HepG2 (cell line): ENCODE measurements around the gene ACSL1. TPM values are rescaled to one million over a fixed set of nuclear protein-coding genes. Genes with fewer than 3 reads are reported as not detected.
A peak's percentile ranks its signal among the peaks of the same experiment; 100 is the strongest.

ENCODE experiments used
- AHDC1 ChIP-seq: sonication (generic); formaldehyde crosslinking; IDR thresholded peaks from 2 replicates; pipeline ENCODE4 v1.5.1; 2020; ENCODE audit warnings: mild to moderate bottlenecking, missing genetic modification reagents, borderline replicate concordance
- CREB1 ChIP-seq, 2 experiments: fragments of 450-650 bp in 1 of 2; IDR thresholded peaks; 2 replicates each; pipeline ENCODE4 v1.6.1; 2016 to 2017; ENCODE audit warnings: control low read depth in 1 of 2, mild to moderate bottlenecking in 1 of 2, missing compliant biosample characterization in 1 of 2, missing genetic modification characterization in 1 of 2
- HMG20A ChIP-seq: IDR thresholded peaks from 2 replicates; pipeline ENCODE4 v1.6.1; 2016; ENCODE audit warnings: borderline replicate concordance
- HMG20B ChIP-seq: conservative IDR thresholded peaks from 2 replicates; pipeline ENCODE4 v1.6.1; 2016; ENCODE audit warnings: missing genetic modification reagents, missing compliant biosample characterization
- NFE2L2 ChIP-seq: fragments of 150-350 bp; IDR thresholded peaks from 2 replicates; pipeline ENCODE4 v1.6.1; 2014; ENCODE audit warnings: low read length
- PHF5A ChIP-seq: IDR thresholded peaks from one replicate; pipeline ENCODE4 v1.6.1; 2018; ENCODE audit warnings: low read depth, missing genetic modification reagents; ENCODE audit not compliant: unreplicated experiment
- RERE ChIP-seq: IDR thresholded peaks from 2 replicates; pipeline ENCODE4 v1.6.1; 2016; ENCODE audit warnings: low read depth, missing genetic modification reagents, missing compliant biosample characterization
- SP4 ChIP-seq: sonication (generic); formaldehyde crosslinking; IDR thresholded peaks from 2 replicates; pipeline ENCODE4 v1.8.1; 2023; ENCODE audit warnings: mild to moderate bottlenecking, missing genetic modification reagents
- ZNF138 ChIP-seq: sonication (generic); formaldehyde crosslinking; IDR thresholded peaks from 2 replicates; pipeline ENCODE4 v1.5.0; 2020; ENCODE audit warnings: mild to moderate bottlenecking, low read depth, missing genetic modification reagents
- ZNF276 ChIP-seq: sonication (generic); formaldehyde crosslinking; IDR thresholded peaks from 2 replicates; pipeline ENCODE4 v1.4.0; 2020; ENCODE audit warnings: mild to moderate bottlenecking, low read depth, missing genetic modification reagents
- polyA plus RNA-seq, 8 experiments: library from polyadenylated mRNA; depleted of rRNA in 3 of 8; stranded (reverse) in 7 of 8; unstranded in 1 of 8; fragments of >200 nt; fragmentation: Illumina TruSeq in 4 of 8; extraction: Trizol in 4 of 8; gene quantifications; 2 replicates each; pipeline versions ENCODE4 v1.2.1 to v1.2.3, GENCODE V29; 2011 to 2016; ENCODE audit warnings: low read depth in 4 of 8, missing spikeins in 1 of 8, mixed read lengths in 1 of 8; ENCODE audit not compliant: insufficient read depth in 1 of 8
- total RNA-seq, 5 experiments: library from RNA; depleted of rRNA; stranded (reverse); fragments of >200 nt; fragmentation: Illumina TruSeq; extraction: Trizol; gene quantifications; 2 replicates each; pipeline ENCODE4 v1.2.3, GENCODE V29; 2016; ENCODE audit warnings: low read depth in 1 of 5

The ACSL1 gene
- total and polyA plus RNA-seq, 2 of the 13 experiments (the other 11 are each of a cell fraction or from before 2014, with no cell fraction given) = 10.0 to 29.8 TPM

- TF ChIP-seq AHDC1 (CRISPR knock-in tag) = peak; percentile 76; the same call in 1 of the 2 replicates
- TF ChIP-seq ZNF138 (CRISPR knock-in tag) = peak; percentile 94
- peak; percentile 85 for TF ChIP-seq CREB1 (IDR thresholded peaks at IDR 0.05)
- TF ChIP-seq CREB1 (CRISPR knock-in tag; IDR thresholded peaks at IDR 0.05) = peak; percentile 83
- peak; percentile 77; the same call in 1 of the 2 replicates for TF ChIP-seq RERE (CRISPR knock-in tag)
- no peak for TF ChIP-seq NFE2L2
- peak; percentile 37; the same call in 1 of the 2 replicates for TF ChIP-seq HMG20A (CRISPR knock-in tag)
- peak; percentile 98 for TF ChIP-seq ZNF276 (CRISPR knock-in tag)
- peak; percentile 76 for TF ChIP-seq PHF5A
- peak; percentile 80; the same call in 1 of the 2 replicates for TF ChIP-seq HMG20B (CRISPR knock-in tag)
- peak; percentile 97 for TF ChIP-seq SP4 (CRISPR knock-in tag)
Measured at GRCh38 chr4:184733654-184734524, 91.9 kb downstream of the ACSL1 start, which contains the start of gene CENPU (continued).
